HEK293T (cell line): ENCODE measurements around the gene HOXA7.

Experiments
- CTBP1 ChIP-seq: fragments of 450-650 bp; IDR thresholded peaks from 2 replicates; pipeline ENCODE4 v1.6.1; 2016; ENCODE audit warnings: borderline replicate concordance
- ELF4 ChIP-seq: fragments of 450-650 bp; IDR thresholded peaks from 2 replicates; pipeline ENCODE4 v1.6.1; 2017; ENCODE audit warnings: antibody characterized with exemption
- FOXM1 ChIP-seq: fragments of 450-650 bp; IDR thresholded peaks from 2 replicates; pipeline ENCODE4 v1.6.1; 2017; ENCODE audit warnings: mild to moderate bottlenecking, borderline replicate concordance
- PKNOX1 ChIP-seq: fragments of 450-650 bp; IDR thresholded peaks from 2 replicates; pipeline ENCODE4 v1.6.1; 2016
- SP1 ChIP-seq: fragments of 450-650 bp; IDR thresholded peaks from 2 replicates; pipeline ENCODE4 v1.6.1; 2017
- SUZ12 ChIP-seq: fragments of 450-650 bp; IDR thresholded peaks from 2 replicates; pipeline ENCODE4 v1.6.1; 2016; ENCODE audit warnings: mild to moderate bottlenecking
- TARDBP ChIP-seq: fragments of 450-650 bp; IDR thresholded peaks from 2 replicates; pipeline ENCODE4 v1.6.1; 2016
- ZNF384 ChIP-seq: fragments of 450-650 bp; IDR thresholded peaks from 2 replicates; pipeline ENCODE4 v1.6.1; 2016

- TF ChIP-seq SP1 (no peak), FOXM1 (no peak), CTBP1 (no peak), ZNF384 (no peak), TARDBP (no peak), PKNOX1 (no peak), SUZ12 (no peak), ELF4 (no peak)
These were observed 21.4 kb upstream of the HOXA7 start for GRCh38 chr7:27177795-27178320.
